ENCODE results near the gene TAPBP.
"Not testable (repeated sequence)": the region's sequence is repeated elsewhere in the genome, so short reads cannot be mapped to it uniquely, and the experiment has no call there.

TAPBP gene

GRCh38 chr6:33295621-33296369 is 18.1 kb downstream of the TAPBP start:
- no peak for DNase-seq

- DNase-seq: no peak
Measured at GRCh38 chr6:33294086-33294823, 19.6 kb downstream of the TAPBP start.

GRCh38 chr6:33292996-33293682 is 20.7 kb downstream of the TAPBP start:
- no peak for DNase-seq

- DNase-seq: no peak
Measured at GRCh38 chr6:33290459-33290858, 23.4 kb downstream of the TAPBP start.

- DNase-seq: no peak
Measured at GRCh38 chr6:33289784-33290315, 24.0 kb downstream of the TAPBP start.

GRCh38 chr6:33288921-33289783 is 24.7 kb downstream of the TAPBP start, which contains the start of the genes PFDN6 and WDR46:
Gene PFDN6 (plus strand): TSS chr6:33289601. CDS start chr6:33289857, 256 bp downstream.
Gene WDR46 (minus strand): TSS chr6:33289239. CDS start chr6:33289170, 69 bp downstream.
- peak; percentile 89 for DNase-seq

GRCh38 chr6:33288141-33288920 is 25.5 kb downstream of the TAPBP start:
- no peak for DNase-seq

DNA sequence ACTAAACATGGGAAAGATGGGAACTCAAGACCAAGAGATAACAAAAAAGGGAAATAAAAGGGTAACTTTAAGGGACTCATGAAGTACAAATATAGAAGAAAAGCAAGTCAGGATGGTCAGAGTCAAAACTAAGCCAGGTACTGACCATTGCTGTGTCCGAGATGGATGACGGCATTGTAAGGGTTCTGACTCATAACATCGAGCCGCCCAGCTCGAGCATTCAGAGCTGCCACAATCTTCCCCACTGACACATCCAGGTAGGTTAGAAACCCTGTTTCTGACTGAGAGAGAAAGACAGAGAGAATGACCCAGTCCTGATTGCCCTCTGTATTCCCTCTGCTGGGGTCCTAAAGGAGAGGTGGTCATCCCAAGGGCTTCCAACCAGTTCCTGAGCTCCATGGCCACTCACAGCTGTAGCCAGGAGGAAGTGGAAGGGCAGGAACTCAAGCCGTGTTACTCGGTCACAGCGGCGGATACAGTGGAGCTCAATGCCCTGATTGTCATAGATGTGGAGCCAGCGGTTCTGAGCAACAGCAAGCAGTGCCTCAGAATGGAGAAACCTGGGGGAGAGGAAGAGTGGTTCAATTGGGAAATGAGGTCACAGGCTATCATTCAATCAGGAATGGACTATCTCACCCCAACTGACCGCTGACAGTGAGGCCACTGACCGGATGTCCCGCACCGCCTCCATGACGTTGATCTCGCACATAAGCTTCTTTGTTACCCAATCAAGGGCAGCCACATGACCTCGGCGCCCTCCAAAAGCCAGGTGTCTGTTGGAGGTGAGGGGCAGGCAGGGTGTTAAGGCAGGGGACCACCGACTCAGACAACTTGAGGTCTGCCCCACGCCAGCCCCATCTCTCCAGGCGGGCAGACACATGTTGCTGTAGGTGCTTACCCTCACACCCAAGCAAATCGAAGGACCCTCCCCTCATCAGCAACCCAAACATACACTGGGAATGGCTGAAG is 26.6 kb downstream of the TAPBP start:
- no peak for DNase-seq

DNA sequence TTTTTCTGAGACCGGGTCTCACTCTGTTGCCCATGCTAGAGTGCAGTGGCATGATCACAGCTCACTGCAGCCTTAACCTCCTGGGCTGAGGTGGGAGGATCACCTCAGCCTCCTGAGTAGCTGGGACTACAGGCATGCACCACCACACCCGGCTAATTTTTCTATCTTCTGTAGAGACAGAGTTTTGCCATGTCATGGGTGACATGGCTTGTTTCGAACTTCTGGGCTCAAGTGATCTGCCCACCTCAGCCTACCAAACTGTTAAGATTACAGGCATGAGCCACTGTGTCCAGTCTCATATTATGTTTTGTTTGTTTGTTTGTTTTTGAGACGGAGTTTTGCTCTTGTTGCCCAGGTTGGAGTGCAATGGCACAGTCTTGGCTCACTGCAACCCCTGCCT is 28.7 kb downstream of the TAPBP start:
- DNase-seq: not testable (repeated sequence)

- DNase-seq: no peak
Measured at GRCh38 chr6:33280539-33280938, 33.3 kb downstream of the TAPBP start.

DNA sequence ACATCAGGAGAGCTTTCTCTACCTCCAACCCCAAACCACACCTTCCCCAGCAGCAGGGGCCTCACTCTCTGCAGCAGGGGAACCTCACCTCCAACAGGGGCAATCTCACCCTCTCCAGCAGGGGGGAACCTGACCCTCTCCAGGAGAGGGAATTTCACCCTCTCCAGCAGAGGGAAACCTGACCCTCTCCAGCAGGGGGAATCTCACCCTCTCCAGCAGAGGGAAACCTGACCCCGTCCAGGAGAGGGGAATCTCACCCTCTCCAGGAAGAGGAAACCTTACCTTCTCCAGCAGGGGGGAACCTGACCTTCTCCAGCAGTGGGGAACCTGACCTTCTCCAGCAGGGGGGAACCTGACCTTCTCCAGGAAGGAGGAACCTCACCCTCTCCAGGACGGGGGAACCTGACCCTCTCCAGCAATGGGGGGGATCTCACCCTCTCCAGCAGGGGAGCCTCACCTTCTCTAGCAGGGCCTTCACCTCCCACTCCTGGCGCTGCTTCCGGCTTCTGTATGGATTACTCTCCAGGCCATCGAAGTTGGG is 33.8 kb downstream of the TAPBP start:
- peak; percentile 45 for DNase-seq

- DNase-seq: no peak
Measured at GRCh38 chr6:33279257-33279695, 34.6 kb downstream of the TAPBP start.

GRCh38 chr6:33278810-33279209 is 35.1 kb downstream of the TAPBP start:
- no peak for DNase-seq

GRCh38 chr6:33278392-33278741 is 35.5 kb downstream of the TAPBP start:
- DNase-seq: no peak

DNA sequence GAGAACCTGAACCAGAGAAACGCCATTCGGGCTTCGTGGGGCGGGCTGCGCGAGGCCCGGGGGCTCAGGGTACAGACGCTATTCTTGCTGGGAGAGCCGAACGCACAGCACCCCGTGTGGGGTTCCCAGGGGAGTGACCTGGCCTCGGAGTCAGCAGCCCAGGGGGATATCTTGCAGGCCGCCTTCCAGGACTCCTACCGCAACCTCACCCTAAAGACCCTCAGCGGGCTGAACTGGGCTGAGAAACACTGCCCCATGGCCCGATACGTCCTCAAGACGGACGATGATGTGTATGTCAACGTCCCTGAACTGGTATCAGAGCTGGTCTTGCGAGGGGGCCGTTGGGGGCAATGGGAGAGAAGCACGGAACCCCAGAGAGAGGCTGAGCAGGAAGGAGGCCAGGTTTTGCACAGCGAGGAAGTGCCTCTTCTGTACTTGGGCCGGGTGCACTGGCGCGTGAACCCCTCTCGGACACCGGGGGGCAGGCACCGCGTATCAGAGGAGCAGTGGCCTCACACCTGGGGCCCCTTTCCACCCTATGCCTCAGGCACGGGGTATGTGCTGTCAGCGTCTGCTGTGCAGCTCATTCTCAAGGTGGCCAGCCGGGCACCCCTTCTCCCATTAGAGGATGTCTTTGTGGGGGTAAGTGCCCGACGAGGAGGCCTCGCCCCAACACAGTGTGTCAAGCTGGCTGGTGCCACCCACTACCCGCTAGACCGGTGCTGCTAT is 36.1 kb downstream of the TAPBP start:
- no peak for DNase-seq

GRCh38 chr6:33276864-33277662 is 36.8 kb downstream of the TAPBP start, which contains the start of gene B3GALT4:
Gene B3GALT4 (plus strand): TSS chr6:33277123. CDS start chr6:33277420, 297 bp downstream.
- peak; percentile 79 for DNase-seq

- no peak for DNase-seq
Measured at GRCh38 chr6:33276581-33276863, 37.4 kb downstream of the TAPBP start.

DNA sequence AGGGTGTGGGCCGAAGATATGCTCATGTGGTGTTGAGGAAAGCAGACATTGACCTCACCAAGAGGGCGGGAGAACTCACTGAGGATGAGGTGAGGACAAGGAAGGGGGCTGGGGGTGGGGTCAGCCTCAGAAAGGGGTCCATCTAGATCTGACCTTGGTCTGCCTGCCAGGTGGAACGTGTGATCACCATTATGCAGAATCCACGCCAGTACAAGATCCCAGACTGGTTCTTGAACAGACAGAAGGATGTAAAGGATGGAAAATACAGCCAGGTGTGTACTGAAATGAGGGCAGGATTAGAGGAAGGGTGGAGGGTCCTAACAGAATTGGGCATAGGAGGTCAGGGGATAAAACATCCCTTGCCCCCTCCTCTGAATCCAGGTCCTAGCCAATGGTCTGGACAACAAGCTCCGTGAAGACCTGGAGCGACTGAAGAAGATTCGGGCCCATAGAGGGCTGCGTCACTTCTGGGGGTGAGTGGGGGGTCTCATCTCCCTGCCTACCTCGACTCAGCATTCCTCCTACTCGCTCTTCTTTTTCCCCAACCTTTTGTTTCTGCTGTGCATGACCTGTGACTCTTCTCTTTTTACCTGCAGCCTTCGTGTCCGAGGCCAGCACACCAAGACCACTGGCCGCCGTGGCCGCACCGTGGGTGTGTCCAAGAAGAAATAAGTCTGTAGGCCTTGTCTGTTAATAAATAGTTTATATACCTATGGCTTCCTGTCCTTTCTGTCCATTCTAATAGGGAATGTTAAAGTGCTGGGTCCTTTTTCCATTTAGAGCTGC is 37.9 kb downstream of the TAPBP start:
- DNase-seq: not testable (repeated sequence)
